Endothelial cell of umbilical vein (primary cell): ENCODE results near the gene PF4V1. TPM values are rescaled to one million over a fixed set of nuclear protein-coding genes. Genes with fewer than 3 reads are reported as not detected.

Source experiments
- BruUV-seq: library from RNA; stranded (reverse); fragments of 400-500 nt; replicated peaks from 2 replicates; lab custom pipeline; 2021; lab: Mats Ljungman, UMichigan
- CTCF ChIA-PET: fragments of 300-600, 350-600 bp; sonication (Branson Sonifier 250); formaldehyde crosslinking; loops from one replicate; lab custom pipeline; 2021; ENCODE audit warnings: antibody characterized with exemption, inconsistent platforms; lab: Charles Lee
- POLR2A ChIA-PET: fragments of 300-600, 350-600 bp; sonication (Branson Sonifier 250); formaldehyde crosslinking; loops from one replicate; lab custom pipeline; 2021; ENCODE audit warnings: antibody characterized with exemption, inconsistent platforms; lab: Charles Lee
- DNase-seq: peaks from one replicate; pipeline ENCODE4 v3.0.0-alpha.2; 2011; ENCODE audit warnings: low read depth, low spot score
- FAIRE-seq: peaks from 2 replicates; lab custom pipeline; 2011; peaks lifted over from hg19 to GRCh38; lab: Jason Lieb, UNC
- H2AFZ ChIP-seq: 2 replicates; pipeline ENCODE4 v1.6.0; 2012; ENCODE audit warnings: low read depth, low read length, control low read depth, inconsistent platforms
- H3K27ac ChIP-seq: 2 replicates; pipeline ENCODE4 v1.5.1; 2011; ENCODE audit warnings: low read depth, mild to moderate bottlenecking, control low read depth, low read length, moderate library complexity; ENCODE audit not compliant: insufficient read depth
- H3K27me3 ChIP-seq, 2 experiments: 2 replicates each; pipeline versions ENCODE4 v1.6.0 to v1.6.1; 2011; ENCODE audit warnings: low read length in 2 of 2, mixed read lengths in 1 of 2; ENCODE audit not compliant: control insufficient read depth in 2 of 2, insufficient read depth in 2 of 2
- H3K36me3 ChIP-seq, 2 experiments: 2 replicates in 1 of 2; 3 replicates in 1 of 2; pipeline ENCODE4 v1.5.1; 2011; ENCODE audit warnings: low read length in 2 of 2, mild to moderate bottlenecking in 1 of 2, moderate library complexity in 1 of 2; ENCODE audit not compliant: control insufficient read depth in 2 of 2, insufficient read depth in 2 of 2; ENCODE audit errors: extremely low read depth in 1 of 2
- H3K4me1 ChIP-seq: 3 replicates; pipeline ENCODE4 v1.5.1; 2011; ENCODE audit warnings: mild to moderate bottlenecking, low read length; ENCODE audit not compliant: control insufficient read depth, insufficient read depth; ENCODE audit errors: extremely low read depth
- H3K4me2 ChIP-seq: 2 replicates; pipeline ENCODE4 v1.6.1; 2011; ENCODE audit warnings: low read length, control low read depth, mixed read lengths; ENCODE audit not compliant: insufficient read depth
- H3K4me3 ChIP-seq, 3 experiments: fragments of 200-600 bp in 1 of 3; sonication (generic), shearing (Covaris generic) in 1 of 3; replicated peaks in 1 of 3; 2 replicates each; pipeline ENCODE4 v1.5.1; 2011 to 2016; ENCODE audit warnings: control low read depth in 3 of 3, low read length in 3 of 3, mild to moderate bottlenecking in 2 of 3, inconsistent platforms in 1 of 3, low read depth in 1 of 3, moderate library complexity in 1 of 3; ENCODE audit not compliant: insufficient read depth in 1 of 3
- H3K79me2 ChIP-seq: 2 replicates; pipeline ENCODE4 v1.6.0; 2012; ENCODE audit warnings: low read length, inconsistent platforms; ENCODE audit not compliant: control insufficient read depth, insufficient read depth
- H3K9ac ChIP-seq: replicated peaks from 2 replicates; pipeline ENCODE3; 2011; ENCODE audit warnings: low read length, control low read depth; ENCODE audit not compliant: insufficient read depth; ENCODE audit errors: extremely low read depth
- H3K9me1 ChIP-seq: replicated peaks from 3 replicates; pipeline ENCODE4 v1.6.0; 2011; ENCODE audit warnings: mild to moderate bottlenecking, low read length; ENCODE audit not compliant: control insufficient read depth, insufficient read depth; ENCODE audit errors: extremely low read depth
- H3K9me3 ChIP-seq: replicated peaks from 2 replicates; pipeline ENCODE4 v1.5.1; 2012; ENCODE audit warnings: low read length, inconsistent platforms; ENCODE audit not compliant: control insufficient read depth, insufficient read depth
- H4K20me1 ChIP-seq: replicated peaks from 2 replicates; pipeline ENCODE3; 2011; ENCODE audit warnings: mild to moderate bottlenecking, low read length; ENCODE audit not compliant: control insufficient read depth, insufficient read depth; ENCODE audit errors: extremely low read depth
- CTCF ChIP-seq, 2 donors: IDR thresholded peaks; 1 replicate in 1 of 2; 2 replicates in 1 of 2; pipeline ENCODE4 v1.5.1; 2011; ENCODE audit warnings: low read length in 2 of 2, mild to moderate bottlenecking in 2 of 2, moderate library complexity in 2 of 2, control low read depth in 1 of 2, inconsistent platforms in 1 of 2, low read depth in 1 of 2; ENCODE audit not compliant: insufficient read depth in 1 of 2; ENCODE audit errors: extremely low read depth in 1 of 2
- EZH2 ChIP-seq: IDR thresholded peaks from 2 replicates; pipeline ENCODE4 v1.6.1; 2012; ENCODE audit warnings: borderline replicate concordance, low read depth, mild to moderate bottlenecking, moderate library complexity, low read length, inconsistent platforms; ENCODE audit not compliant: severe bottlenecking
- FOS ChIP-seq: IDR thresholded peaks from 2 replicates; pipeline ENCODE4 v1.6.1; 2011; ENCODE audit warnings: mild to moderate bottlenecking, low read length, moderate library complexity, borderline replicate concordance; ENCODE audit not compliant: insufficient read depth
- GATA2 ChIP-seq: IDR thresholded peaks from 2 replicates; pipeline ENCODE4 v1.7.0; 2011; ENCODE audit warnings: low read depth, mild to moderate bottlenecking, moderate library complexity, mixed read lengths, low read length; ENCODE audit not compliant: insufficient read length, insufficient read depth
- JUN ChIP-seq: IDR thresholded peaks from 2 replicates; pipeline ENCODE4 v1.6.1; 2011; ENCODE audit warnings: borderline replicate concordance, low read depth; ENCODE audit not compliant: insufficient read length, insufficient read depth
- MAX ChIP-seq: IDR thresholded peaks from 2 replicates; pipeline ENCODE4 v1.6.1; 2011; ENCODE audit not compliant: insufficient read depth, insufficient read length
- MYC ChIP-seq: IDR thresholded peaks from one replicate; pipeline ENCODE4 v1.6.1; 2011; ENCODE audit warnings: mild to moderate bottlenecking, low read depth, low read length
- POLR2A ChIP-seq: IDR thresholded peaks from 2 replicates; pipeline ENCODE4 v1.6.1; 2012; ENCODE audit warnings: low read depth, mild to moderate bottlenecking, control low read depth, low read length
- POLR2AphosphoS5 ChIP-seq: IDR thresholded peaks from 2 replicates; pipeline ENCODE4 v1.6.1; 2012; ENCODE audit warnings: low read depth, mild to moderate bottlenecking, control low read depth, low read length, moderate library complexity; ENCODE audit not compliant: insufficient read depth
- dilution Hi-C: fragments of 300-500 bp; cut with MboI; formaldehyde crosslinking; loops from one replicate; pipeline ENCODE4 v1.15.0; 2019; ENCODE audit warnings: low sequenced_read_pairs; ENCODE audit not compliant: extremely low pct_ligation_motif_present
- intact Hi-C: fragments of 100-400 bp; cut with micrococcal nuclease; formaldehyde crosslinking; loops from one replicate; pipeline ENCODE4 v1.10.0; 2022
- polyA plus RNA-seq, 4 experiments: library from polyadenylated mRNA; depleted of rRNA in 3 of 4; stranded (reverse) in 3 of 4; unstranded in 1 of 4; fragments of >200 nt; gene quantifications; 2 replicates each; pipeline versions ENCODE4 v1.2.1 to v1.2.3, GENCODE V29; 2011 to 2012; ENCODE audit warnings: missing spikeins in 1 of 4
- total RNA-seq: library from RNA; stranded (reverse); gene quantifications from 2 replicates; pipeline ENCODE4 v1.2.3, GENCODE V29; 2021

The PF4V1 gene
- total and polyA plus RNA-seq, 2 donors (not counting 3 experiments of a cell fraction or from before 2014, with no cell fraction given), result not detected

GRCh38 chr4:73892966-73893365 is 39.9 kb downstream of the PF4V1 start:
- H3K27ac ChIP-seq, result no peak overlapping the region
- dilution Hi-C loops (no loop called here), intact Hi-C loops (no loop called here)
- H3K9me1 ChIP-seq, result no peaks in the 10 kb centered on the region
- no peaks in the 10 kb centered on the region for H3K4me1 ChIP-seq
- H3K4me2 ChIP-seq, result no peak overlapping the region
- no peak for TF ChIP-seq JUN
- TF ChIP-seq EZH2, result no peak
- TF ChIP-seq FOS, result no peak
- TF ChIP-seq POLR2AphosphoS5, result no peak
- TF ChIP-seq POLR2A, result no peak
- no peak for TF ChIP-seq MYC
- TF ChIP-seq CTCF (IDR thresholded peaks at IDR 0.05; ENCODE audit: extremely low read depth in 1 of 2, insufficient read depth in 1 of 2, low read depth in 1 of 2, low read length in 2 of 2), result no peak
- no peak for TF ChIP-seq GATA2
- no peak for TF ChIP-seq MAX
- no peak for FAIRE-seq
- BruUV-seq, result no TSS peak
- no peaks in the 10 kb centered on the region for H3K36me3 ChIP-seq
- no peak for DNase-seq
- H3K9me3 ChIP-seq, result no peaks in the 10 kb centered on the region
- CTCF ChIA-PET, result no interaction called here
- no peaks in the 10 kb centered on the region for H3K27me3 ChIP-seq
- no peaks in the 10 kb centered on the region for H4K20me1 ChIP-seq
- no peaks in the 10 kb centered on the region for H3K79me2 ChIP-seq
- H3K4me3 ChIP-seq, result no peak overlapping the region
- no peak overlapping the region for H2AFZ ChIP-seq
- H3K9ac ChIP-seq, result no peak overlapping the region
- POLR2A ChIA-PET, result no interaction called here
